GM18951 (cell line): ENCODE measurements around the gene ITPKA.

Source experiments
- POLR2A ChIP-seq: IDR thresholded peaks from 4 replicates; pipeline ENCODE4 v1.6.1; 2011; ENCODE audit warnings: mild to moderate bottlenecking; ENCODE audit not compliant: insufficient read length, insufficient read depth; ENCODE audit errors: extremely low read depth
- in situ Hi-C: fragments of 300-500 bp; cut with MboI; formaldehyde crosslinking; loops from one replicate; pipeline ENCODE4 v1.12.0; 2022; ENCODE audit warnings: low sequenced_read_pairs, mixed read lengths, inconsistent platforms; ENCODE audit not compliant: unreplicated experiment

The ITPKA gene

DNA sequence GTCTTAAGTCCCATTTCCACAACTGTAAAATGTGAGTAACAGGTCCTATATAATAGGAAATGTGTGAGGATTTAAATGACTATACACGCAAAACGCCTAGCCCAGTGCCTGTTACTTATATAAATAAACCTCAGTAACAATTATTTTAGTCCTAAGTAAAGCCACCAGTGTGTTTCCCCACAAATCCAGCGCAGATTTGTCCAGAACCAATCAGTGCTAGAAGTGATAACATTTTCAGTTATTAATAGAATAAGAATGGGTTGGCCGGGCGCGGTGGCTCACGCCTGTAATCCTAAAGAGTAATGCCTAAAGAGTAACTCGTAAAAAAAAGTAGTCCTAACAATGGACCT is 49.8 kb downstream of the ITPKA start:
- in situ Hi-C loops: no loop called here
- TF ChIP-seq POLR2A: no peak

DNA sequence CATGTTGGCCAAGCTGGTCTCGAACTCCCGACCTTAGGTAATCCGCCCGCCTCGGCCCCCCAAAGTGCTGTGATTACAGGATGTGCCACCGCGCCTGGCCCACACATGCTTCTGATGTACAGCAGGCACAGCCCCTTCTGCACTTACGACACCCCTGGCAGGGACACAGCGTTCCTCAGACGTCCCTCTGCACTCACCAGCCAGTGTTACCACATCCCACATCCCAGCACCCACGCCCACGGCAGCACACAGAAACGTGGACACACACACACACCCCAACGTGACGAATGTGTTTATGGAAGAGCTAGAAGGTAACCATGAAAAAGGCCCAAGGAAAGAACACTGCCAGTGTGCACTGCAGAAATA is 51.0 kb downstream of the ITPKA start:
- in situ Hi-C loops: no loop called here
- TF ChIP-seq POLR2A: no peak

DNA sequence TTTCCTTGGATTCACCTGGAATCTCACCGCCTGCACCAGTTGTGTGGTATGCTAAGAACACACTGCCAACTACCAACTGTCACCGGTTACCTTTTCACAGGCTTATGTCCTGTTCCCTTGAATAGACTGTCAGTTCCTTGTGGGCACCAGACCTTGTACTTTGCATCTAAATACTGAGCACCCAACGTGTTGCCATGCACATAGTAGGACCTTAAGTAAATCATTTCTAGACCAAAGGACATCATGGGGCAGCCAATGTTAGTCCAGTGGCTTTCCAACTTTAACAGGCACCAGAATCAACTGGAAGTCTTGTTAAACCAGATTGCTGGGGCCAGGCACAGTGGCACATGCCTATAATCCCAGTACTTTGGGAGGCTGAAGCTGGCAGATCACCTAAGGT is 51.5 kb downstream of the ITPKA start:
- in situ Hi-C loops: no loop called here
- TF ChIP-seq POLR2A: no peak

DNA sequence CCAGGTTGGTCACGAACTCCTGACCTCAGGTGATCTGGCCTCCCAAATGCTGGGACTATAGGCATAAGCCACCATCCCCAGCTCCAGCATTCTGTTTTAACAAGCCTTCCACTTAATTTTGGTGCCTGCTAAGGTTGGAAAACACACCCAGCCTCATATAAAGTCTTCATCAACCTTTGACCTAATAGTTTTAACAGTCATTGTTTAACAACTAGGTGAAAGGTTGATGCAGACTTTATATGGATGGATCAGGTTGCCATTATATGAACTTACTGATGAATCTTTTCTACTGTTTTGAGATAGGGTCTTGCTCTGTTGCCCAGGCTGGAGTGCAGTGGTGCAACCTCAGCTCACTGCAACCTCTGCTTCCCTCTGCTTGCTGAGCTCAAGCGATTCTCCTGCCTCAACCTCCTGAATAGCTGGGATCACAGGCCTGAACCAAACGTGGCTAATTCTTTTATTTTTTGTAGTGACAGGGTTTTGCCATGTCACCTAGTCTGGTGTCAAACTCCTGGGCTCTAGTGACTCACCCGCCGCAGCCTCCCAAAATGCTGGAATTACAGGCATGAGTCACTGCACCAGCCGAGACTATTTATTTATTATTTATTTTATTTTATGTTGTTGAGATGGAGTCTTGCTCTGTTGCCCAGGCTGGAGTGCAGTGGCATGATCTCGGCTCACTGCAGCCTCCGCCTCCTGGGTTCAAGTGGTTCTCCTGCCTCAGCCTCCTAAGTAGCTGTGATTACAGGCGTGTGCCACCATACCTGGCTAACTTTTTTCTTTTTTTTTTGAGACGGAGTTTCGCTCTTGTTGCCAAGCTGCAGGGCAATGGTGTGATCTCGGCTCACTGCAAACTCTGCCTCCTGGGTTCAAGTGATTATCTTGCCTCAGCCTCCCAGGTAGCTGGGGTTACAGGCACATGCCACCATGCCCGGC is 53.4 kb downstream of the ITPKA start:
- in situ Hi-C loops: no loop called here
- no peak for TF ChIP-seq POLR2A

DNA sequence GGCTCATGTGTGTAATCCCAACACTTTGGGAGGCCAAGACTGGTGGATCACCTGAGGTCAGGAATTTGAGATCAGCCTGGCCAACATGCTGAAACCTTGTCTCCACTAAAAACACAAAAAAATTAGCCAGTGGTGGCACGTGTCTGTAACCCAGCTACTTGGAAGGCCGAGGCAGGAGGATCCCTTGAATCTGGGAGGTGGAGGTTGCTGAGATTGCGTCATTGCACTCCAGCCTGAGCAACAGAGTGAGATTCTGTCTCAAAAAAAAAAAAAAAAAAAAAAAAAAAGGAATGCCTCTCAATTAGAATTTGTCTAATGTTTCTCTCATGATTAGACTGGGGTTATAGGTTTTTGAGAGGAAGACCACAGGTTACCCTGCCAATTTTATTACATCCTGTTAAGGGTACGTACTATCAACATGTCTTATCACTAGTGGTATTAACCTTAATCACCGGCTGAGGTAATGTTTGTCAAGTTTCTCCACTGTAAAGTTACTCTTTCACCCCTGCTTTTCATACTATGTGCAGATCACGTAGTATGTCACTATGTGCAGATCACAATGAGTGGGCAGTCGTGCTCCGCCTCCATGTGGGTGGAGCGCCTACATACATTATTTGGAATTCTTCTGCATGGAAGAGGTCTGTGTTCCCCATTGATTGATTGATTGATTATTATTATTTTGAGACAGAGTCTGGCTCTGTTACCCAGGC is 56.5 kb downstream of the ITPKA start:
- in situ Hi-C loops: no loop called here
- TF ChIP-seq POLR2A: no peak
